ENCODE measurements around the gene NCAM1.

Gene NCAM1

DNA sequence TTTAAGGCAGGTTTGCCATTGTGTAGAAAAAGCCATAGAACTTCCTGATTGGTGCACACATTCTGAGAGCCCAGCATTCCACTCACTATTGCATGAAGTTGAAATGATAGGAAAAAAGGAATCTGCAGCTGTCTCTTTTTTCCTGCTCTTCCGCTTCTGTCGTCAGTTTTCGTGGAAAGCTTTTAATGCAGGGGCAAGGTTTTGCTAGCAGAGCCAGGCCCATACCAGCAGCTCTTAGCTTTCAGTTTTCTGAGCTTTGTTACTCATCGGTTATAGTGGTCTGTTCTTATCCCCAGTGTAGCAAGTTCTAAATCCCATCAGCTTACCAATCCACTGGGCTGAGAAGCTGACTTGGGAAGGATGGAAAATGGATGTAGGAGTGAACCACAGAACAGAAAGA lies 190.3 kb downstream of the NCAM1 start:
- Histone ChIP-seq H3K79me2 (ENCODE audit: low read length) (no peaks in the 10 kb centered on the region), H3K4me2 (ENCODE audit: low read length) (no peak overlapping the region), H3K4me1 (ENCODE audit: low read length) (no peaks in the 10 kb centered on the region), H3K36me3 (replicated peaks; ENCODE audit: low read depth, low read length) (no peaks in the 10 kb centered on the region), H3K9ac (ENCODE audit: low read length) (no peak overlapping the region), H3K27me3 (ENCODE audit: low read depth, low read length) (0 out of 2 replicates have a peak, but pooled peaks cover 7% of the 10 kb centered on the region), H2AFZ (ENCODE audit: low read depth, low read length) (no peak overlapping the region), H3K9me3 (ENCODE audit: insufficient read depth, low read length) (no peaks in the 10 kb centered on the region), H4K20me1 (ENCODE audit: insufficient read depth, low read length) (no peaks in the 10 kb centered on the region), H3K4me3 (ENCODE audit: low read length) (no peak overlapping the region), H3K27ac (ENCODE audit: low read length) (no peak overlapping the region)
- TF ChIP-seq, protein P1, sequence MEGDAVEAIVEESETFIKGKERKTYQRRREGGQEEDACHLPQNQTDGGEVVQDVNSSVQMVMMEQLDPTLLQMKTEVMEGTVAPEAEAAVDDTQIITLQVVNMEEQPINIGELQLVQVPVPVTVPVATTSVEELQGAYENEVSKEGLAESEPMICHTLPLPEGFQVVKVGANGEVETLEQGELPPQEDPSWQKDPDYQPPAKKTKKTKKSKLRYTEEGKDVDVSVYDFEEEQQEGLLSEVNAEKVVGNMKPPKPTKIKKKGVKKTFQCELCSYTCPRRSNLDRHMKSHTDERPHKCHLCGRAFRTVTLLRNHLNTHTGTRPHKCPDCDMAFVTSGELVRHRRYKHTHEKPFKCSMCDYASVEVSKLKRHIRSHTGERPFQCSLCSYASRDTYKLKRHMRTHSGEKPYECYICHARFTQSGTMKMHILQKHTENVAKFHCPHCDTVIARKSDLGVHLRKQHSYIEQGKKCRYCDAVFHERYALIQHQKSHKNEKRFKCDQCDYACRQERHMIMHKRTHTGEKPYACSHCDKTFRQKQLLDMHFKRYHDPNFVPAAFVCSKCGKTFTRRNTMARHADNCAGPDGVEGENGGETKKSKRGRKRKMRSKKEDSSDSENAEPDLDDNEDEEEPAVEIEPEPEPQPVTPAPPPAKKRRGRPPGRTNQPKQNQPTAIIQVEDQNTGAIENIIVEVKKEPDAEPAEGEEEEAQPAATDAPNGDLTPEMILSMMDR (IDR thresholded peaks at IDR 0.05; ENCODE audit: low read depth, low read length): no peak
- no peak for TF ChIP-seq EZH2phosphoT487 (IDR thresholded peaks at IDR 0.05; ENCODE audit: low read depth)

DNA sequence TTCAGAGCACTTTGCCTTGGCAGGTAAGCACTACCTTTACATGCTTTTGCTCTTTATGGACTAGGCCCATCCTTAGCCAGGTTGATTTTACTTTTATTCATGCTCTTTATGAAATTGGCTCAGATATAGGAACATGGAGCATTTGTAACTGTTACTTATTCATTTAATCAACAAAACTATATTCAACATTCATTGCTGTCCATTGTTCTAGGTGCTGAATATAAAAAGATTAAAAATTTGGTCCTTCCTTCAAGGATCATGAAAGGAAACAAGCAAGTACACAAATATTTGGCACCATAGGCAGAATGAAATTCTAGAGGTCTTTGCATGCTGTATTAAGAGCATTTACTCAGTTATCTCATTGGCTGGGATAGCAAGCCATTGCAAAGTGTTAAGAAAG lies 191.3 kb downstream of the NCAM1 start:
- H3K79me2 ChIP-seq (ENCODE audit: low read length): no peaks in the 10 kb centered on the region
- no peak overlapping the region for H3K4me3 ChIP-seq (ENCODE audit: low read length)
- H3K27ac ChIP-seq (ENCODE audit: low read length): no peak overlapping the region
- no peak overlapping the region for H2AFZ ChIP-seq (ENCODE audit: low read depth, low read length)
- H4K20me1 ChIP-seq (ENCODE audit: insufficient read depth, low read length): no peaks in the 10 kb centered on the region
- no peaks in the 10 kb centered on the region for H3K9me3 ChIP-seq (ENCODE audit: insufficient read depth, low read length)
- TF ChIP-seq, protein P1 (IDR thresholded peaks at IDR 0.05; ENCODE audit: low read depth, low read length): no peak
- TF ChIP-seq EZH2phosphoT487 (IDR thresholded peaks at IDR 0.05; ENCODE audit: low read depth): no peak
- H3K9ac ChIP-seq (ENCODE audit: low read length): no peak overlapping the region
- H3K36me3 ChIP-seq (replicated peaks; ENCODE audit: low read depth, low read length): no peaks in the 10 kb centered on the region
- H3K4me2 ChIP-seq (ENCODE audit: low read length): no peak overlapping the region
- H3K27me3 ChIP-seq (ENCODE audit: low read depth, low read length): 0 out of 2 replicates have a peak, but pooled peaks cover 7% of the 10 kb centered on the region
- H3K4me1 ChIP-seq (ENCODE audit: low read length): no peaks in the 10 kb centered on the region

DNA sequence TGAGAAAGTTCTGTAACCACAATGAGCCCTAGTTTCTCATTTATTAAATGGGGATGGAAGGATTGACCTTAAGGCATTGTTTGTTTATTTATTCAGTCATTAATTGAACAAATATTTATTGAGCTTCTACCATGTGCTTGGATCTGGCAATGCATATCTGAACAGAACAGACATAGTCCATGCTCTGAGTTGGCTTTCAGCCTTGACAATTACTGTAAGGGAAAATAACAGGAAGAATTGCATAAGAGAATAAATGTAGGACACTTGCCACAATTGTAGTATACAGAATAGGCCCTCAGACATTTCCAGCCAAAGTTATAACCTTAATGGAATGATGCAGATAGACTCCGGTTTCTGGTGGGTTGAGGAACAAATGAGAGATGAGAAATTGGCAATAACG lies 192.6 kb downstream of the NCAM1 start:
- Histone ChIP-seq H3K4me2 (ENCODE audit: low read length) (no peak overlapping the region), H3K79me2 (ENCODE audit: low read length) (no peaks in the 10 kb centered on the region), H3K27ac (ENCODE audit: low read length) (no peak overlapping the region), H3K27me3 (ENCODE audit: low read depth, low read length) (peaks cover 12% of the 10 kb centered on the region; the same call in 1 of the 2 replicates), H3K4me3 (ENCODE audit: low read length) (no peak overlapping the region), H3K9me3 (ENCODE audit: insufficient read depth, low read length) (no peaks in the 10 kb centered on the region), H3K36me3 (replicated peaks; ENCODE audit: low read depth, low read length) (no peaks in the 10 kb centered on the region), H4K20me1 (ENCODE audit: insufficient read depth, low read length) (no peaks in the 10 kb centered on the region), H3K4me1 (ENCODE audit: low read length) (no peaks in the 10 kb centered on the region), H3K9ac (ENCODE audit: low read length) (no peak overlapping the region), H2AFZ (ENCODE audit: low read depth, low read length) (no peak overlapping the region)
- TF ChIP-seq, protein P1 (IDR thresholded peaks at IDR 0.05; ENCODE audit: low read depth, low read length): no peak
- TF ChIP-seq EZH2phosphoT487 (IDR thresholded peaks at IDR 0.05; ENCODE audit: low read depth): no peak

DNA sequence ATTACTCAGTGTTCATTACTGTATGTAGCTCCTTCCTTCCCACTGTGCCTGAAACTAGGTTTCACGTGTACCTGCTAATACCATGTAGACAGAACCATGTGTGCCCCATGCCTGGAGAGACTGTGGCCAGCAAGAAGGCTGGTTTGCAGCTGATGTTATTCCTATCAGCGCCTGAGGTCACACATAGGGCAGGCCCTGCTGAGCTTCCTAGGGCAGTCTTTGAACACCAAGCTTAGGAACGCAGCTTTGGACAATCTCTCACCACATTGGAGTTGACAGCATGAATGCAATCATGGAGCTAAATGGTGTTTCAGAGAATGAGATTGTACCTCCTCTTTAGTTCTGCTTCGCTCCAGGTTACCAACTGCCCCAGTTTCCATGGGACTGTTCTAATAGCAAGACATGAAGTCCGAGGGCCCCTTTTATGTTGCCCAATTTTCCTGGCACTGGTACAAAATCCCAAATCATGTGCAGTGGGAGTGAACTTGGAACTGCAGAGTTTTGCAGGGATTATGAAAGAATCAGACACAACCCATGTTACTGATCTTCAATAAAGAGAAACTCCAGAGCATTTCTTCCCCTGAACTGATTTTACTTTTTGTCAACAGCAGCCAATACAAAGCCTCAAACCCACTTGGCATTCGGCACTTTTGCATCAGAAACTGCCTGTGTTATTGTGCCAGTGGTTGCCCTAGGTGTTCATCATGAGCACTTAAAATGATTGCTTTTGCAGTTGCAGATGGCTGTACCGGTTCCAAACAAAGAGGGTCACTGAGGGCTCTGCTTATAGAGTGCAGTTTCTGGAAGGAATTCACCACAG lies 199.0 kb downstream of the NCAM1 start:
- Histone ChIP-seq H3K36me3 (replicated peaks; ENCODE audit: low read depth, low read length) (no peaks in the 10 kb centered on the region), H4K20me1 (ENCODE audit: insufficient read depth, low read length) (no peaks in the 10 kb centered on the region), H3K9me3 (ENCODE audit: insufficient read depth, low read length) (no peaks in the 10 kb centered on the region), H3K79me2 (ENCODE audit: low read length) (no peaks in the 10 kb centered on the region), H3K27ac (ENCODE audit: low read length) (no peak overlapping the region), H3K4me3 (ENCODE audit: low read length) (no peak overlapping the region), H3K4me1 (ENCODE audit: low read length) (no peaks in the 10 kb centered on the region), H3K9ac (ENCODE audit: low read length) (no peak overlapping the region), H2AFZ (ENCODE audit: low read depth, low read length) (no peak overlapping the region), H3K4me2 (ENCODE audit: low read length) (no peak overlapping the region), H3K27me3 (ENCODE audit: low read depth, low read length) (peaks cover 19% of the 10 kb centered on the region)
- TF ChIP-seq EZH2phosphoT487 (IDR thresholded peaks at IDR 0.05; ENCODE audit: low read depth): no peak
- TF ChIP-seq, protein P1 (IDR thresholded peaks at IDR 0.05; ENCODE audit: low read depth, low read length): no peak
